Measurements from ENCODE around the gene OPHN1.

DNA sequence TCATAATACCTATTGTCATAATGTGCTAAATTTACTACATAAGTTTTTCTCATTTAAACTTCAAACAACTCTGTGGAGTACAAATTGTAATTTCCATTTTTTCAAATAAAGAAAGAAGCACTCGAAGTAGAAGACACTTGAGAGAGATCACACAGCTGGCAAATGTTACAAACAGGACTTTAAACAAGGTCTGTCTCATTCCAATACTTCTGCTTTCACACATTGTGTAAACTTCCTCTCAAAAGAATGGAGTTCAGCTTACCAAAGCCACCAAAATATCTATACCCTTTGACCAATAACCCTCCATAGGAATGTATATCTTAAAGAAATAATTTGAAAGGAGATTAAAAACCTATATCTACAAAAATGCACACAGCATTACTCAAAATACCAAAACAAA, 88.3 kb downstream of the OPHN1 start:
- TF ChIP-seq, protein P1, sequence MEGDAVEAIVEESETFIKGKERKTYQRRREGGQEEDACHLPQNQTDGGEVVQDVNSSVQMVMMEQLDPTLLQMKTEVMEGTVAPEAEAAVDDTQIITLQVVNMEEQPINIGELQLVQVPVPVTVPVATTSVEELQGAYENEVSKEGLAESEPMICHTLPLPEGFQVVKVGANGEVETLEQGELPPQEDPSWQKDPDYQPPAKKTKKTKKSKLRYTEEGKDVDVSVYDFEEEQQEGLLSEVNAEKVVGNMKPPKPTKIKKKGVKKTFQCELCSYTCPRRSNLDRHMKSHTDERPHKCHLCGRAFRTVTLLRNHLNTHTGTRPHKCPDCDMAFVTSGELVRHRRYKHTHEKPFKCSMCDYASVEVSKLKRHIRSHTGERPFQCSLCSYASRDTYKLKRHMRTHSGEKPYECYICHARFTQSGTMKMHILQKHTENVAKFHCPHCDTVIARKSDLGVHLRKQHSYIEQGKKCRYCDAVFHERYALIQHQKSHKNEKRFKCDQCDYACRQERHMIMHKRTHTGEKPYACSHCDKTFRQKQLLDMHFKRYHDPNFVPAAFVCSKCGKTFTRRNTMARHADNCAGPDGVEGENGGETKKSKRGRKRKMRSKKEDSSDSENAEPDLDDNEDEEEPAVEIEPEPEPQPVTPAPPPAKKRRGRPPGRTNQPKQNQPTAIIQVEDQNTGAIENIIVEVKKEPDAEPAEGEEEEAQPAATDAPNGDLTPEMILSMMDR (conservative IDR thresholded peaks at IDR 0.05), result no peak
- TF ChIP-seq ZFX (IDR thresholded peaks at IDR 0.05), result no peak

All from C4-2B (cell line).